Mesothelial cell of epicardium (in vitro differentiated cells): ENCODE data around the gene NRL. TPM values are rescaled to one million over a fixed set of nuclear protein-coding genes. Genes with fewer than 3 reads are reported as not detected.
"Not testable (repeated sequence)": the region's sequence is repeated elsewhere in the genome, so short reads cannot be mapped to it uniquely, and the experiment has no call there.

Experiments
- DNase-seq, 2 experiments: peaks; one replicate each; pipeline ENCODE4 v3.0.0; 2021; ENCODE audit warnings: low spot score in 2 of 2; ENCODE audit not compliant: unreplicated experiment in 2 of 2
- H3K27ac Mint-ChIP-seq: 2 replicates; pipeline ENCODE4 v1.8.0; 2021; ENCODE audit warnings: mixed read lengths
- H3K27me3 Mint-ChIP-seq: 2 replicates; pipeline ENCODE4 v1.8.0; 2021; ENCODE audit warnings: low read depth, mixed read lengths
- H3K36me3 Mint-ChIP-seq: 2 replicates; pipeline ENCODE4 v1.8.0; 2021; ENCODE audit warnings: mixed read lengths
- H3K4me1 Mint-ChIP-seq: 2 replicates; pipeline ENCODE4 v1.8.0; 2021; ENCODE audit warnings: mixed read lengths
- H3K4me3 Mint-ChIP-seq: 2 replicates; pipeline ENCODE4 v1.8.0; 2021; ENCODE audit warnings: mild to moderate bottlenecking, moderate library complexity, mixed read lengths
- H3K9me3 Mint-ChIP-seq: 2 replicates; pipeline ENCODE4 v1.8.0; 2021; ENCODE audit warnings: mixed read lengths
- total RNA-seq: library from RNA; stranded (reverse); gene quantifications from 3 replicates; pipeline ENCODE4 v1.2.1, GENCODE V29; 2021
- TF ChIP-seq, protein P1 (sequence below): fragments of 200-600 bp; sonication (generic); IDR thresholded peaks from one replicate; pipeline ENCODE4 v1.5.0; 2021; ENCODE audit warnings: antibody characterized with exemption; ENCODE audit not compliant: unreplicated experiment

Gene NRL
- total RNA-seq, 1 donor from 2014 or later: 2.0 TPM

DNA sequence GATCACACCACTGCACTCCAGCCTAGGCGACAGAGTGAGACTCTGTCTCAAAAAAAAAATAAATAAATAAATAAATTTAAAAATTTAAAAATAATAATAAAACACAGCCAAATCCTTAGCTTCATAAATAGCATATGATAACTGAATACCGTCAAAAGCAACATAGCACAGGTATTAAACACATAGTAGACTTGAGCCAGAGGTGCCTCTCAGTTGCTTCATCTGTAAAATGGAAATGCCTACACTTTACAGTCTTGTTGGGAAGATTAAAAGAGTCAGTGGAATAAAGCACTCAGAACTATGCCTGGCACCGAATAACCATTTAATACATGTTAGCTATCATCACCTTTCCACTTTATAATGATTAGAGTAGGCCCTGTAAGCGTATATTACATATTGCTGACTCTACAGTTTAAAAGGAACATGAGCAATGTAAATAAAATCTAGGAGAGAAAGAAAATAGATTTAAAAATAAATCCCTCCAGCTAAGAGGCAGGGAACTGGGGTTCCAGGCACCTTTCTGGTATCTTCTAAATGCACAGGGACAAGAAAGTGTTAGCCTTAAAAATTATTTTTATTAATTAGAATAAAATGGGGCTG, 8.0 kb downstream of the NRL start:
- Mint-ChIP-seq H3K4me3 (no peak overlapping the region), H3K27me3 (no peaks in the 10 kb centered on the region), H3K9me3 (peaks cover 8% of the 10 kb centered on the region), H3K4me1 (peaks cover 2% of the 10 kb centered on the region), H3K27ac (no peak overlapping the region), H3K36me3 (peaks cover 19% of the 10 kb centered on the region)
- TF ChIP-seq, protein P1, sequence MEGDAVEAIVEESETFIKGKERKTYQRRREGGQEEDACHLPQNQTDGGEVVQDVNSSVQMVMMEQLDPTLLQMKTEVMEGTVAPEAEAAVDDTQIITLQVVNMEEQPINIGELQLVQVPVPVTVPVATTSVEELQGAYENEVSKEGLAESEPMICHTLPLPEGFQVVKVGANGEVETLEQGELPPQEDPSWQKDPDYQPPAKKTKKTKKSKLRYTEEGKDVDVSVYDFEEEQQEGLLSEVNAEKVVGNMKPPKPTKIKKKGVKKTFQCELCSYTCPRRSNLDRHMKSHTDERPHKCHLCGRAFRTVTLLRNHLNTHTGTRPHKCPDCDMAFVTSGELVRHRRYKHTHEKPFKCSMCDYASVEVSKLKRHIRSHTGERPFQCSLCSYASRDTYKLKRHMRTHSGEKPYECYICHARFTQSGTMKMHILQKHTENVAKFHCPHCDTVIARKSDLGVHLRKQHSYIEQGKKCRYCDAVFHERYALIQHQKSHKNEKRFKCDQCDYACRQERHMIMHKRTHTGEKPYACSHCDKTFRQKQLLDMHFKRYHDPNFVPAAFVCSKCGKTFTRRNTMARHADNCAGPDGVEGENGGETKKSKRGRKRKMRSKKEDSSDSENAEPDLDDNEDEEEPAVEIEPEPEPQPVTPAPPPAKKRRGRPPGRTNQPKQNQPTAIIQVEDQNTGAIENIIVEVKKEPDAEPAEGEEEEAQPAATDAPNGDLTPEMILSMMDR: no peak
- DNase-seq: no peak

DNA sequence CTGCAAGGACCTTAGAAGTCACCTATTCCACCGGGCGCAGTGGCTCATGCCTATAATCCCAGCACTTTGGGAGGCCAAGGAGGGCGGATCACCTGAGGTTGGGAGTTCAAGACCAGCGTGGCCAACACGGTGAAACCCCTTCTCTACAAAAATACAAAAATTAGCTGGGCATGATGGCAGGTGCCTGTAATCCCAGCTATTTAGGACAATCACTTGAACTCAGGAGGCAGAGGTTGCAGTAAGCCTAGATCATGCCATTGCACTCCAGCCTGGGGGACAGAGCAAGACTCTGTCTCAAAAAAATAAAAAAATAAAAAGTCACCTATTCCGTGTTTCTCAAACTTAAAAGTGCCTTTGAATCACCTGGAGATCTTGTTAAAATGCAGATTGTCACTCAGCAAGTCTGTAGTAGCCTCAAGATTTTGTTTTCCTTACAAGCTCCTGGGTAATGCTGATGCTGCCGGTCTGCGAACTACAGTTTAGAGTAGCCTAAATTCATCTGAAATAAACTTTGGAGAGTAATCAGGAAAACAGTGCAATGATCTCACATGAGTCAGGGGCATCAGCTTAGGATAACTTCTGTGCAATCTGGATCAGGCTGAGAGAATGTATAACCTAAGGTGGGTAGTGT, 9.0 kb downstream of the NRL start:
- H3K4me1 Mint-ChIP-seq, H3K4me3 Mint-ChIP-seq, H3K27ac Mint-ChIP-seq, DNase-seq, H3K27me3 Mint-ChIP-seq, H3K9me3 Mint-ChIP-seq: not testable (repeated sequence)
- H3K36me3 Mint-ChIP-seq: peaks cover 19% of the 10 kb centered on the region

DNA sequence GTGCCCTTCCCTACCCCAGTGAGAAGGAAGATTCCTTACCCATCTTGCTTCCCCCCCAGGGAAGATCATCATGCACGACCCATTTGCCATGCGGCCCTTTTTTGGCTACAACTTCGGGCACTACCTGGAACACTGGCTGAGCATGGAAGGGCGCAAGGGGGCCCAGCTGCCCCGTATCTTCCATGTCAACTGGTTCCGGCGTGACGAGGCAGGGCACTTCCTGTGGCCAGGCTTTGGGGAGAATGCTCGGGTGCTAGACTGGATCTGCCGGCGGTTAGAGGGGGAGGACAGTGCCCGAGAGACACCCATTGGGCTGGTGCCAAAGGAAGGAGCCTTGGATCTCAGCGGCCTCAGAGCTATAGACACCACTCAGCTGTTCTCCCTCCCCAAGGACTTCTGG, 11.3 kb downstream of the NRL start:
- Mint-ChIP-seq H3K9me3 (peaks cover 8% of the 10 kb centered on the region), H3K4me1 (no peaks in the 10 kb centered on the region), H3K27me3 (no peaks in the 10 kb centered on the region), H3K36me3 (peaks cover 19% of the 10 kb centered on the region), H3K27ac (no peak overlapping the region), H3K4me3 (no peak overlapping the region)
- TF ChIP-seq, protein P1: no peak
- no peak for DNase-seq

DNA sequence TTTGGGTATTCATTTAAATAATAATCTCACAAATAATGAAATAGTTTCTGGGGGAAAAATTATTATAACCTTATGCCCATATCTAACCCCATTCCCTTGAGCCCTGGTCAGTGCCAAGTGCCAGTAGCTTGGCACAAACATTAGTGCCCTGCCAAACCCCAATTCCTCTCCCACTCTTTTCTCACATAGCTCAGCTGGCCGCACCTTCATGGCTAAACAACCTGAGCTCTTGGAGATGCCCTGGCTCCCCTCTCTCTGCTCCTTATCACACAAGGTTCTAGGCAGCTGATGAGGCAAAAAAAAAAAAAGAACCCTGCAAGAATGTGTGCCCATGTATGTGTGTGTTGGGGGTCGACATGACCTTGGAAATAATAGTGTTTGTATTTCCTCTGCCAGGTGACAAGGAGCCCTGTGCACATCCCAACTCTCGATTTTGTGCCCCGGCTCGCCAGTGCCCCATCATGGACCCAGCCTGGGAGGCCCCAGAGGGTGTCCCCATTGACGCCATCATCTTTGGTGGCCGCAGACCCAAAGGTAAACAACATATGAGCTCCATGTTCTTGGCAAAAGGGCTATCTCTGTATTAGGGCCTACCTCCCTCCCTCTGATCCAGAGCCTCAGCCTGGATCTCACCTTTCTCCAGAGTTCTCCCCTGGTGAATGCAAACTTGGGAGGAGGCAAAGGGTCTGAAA, 12.2 kb downstream of the NRL start:
- Mint-ChIP-seq H3K27me3 (no peaks in the 10 kb centered on the region), H3K27ac (no peak overlapping the region), H3K36me3 (peaks cover 19% of the 10 kb centered on the region), H3K9me3 (peaks cover 8% of the 10 kb centered on the region), H3K4me1 (no peaks in the 10 kb centered on the region), H3K4me3 (no peak overlapping the region)
- TF ChIP-seq, protein P1: no peak
- no peak for DNase-seq

DNA sequence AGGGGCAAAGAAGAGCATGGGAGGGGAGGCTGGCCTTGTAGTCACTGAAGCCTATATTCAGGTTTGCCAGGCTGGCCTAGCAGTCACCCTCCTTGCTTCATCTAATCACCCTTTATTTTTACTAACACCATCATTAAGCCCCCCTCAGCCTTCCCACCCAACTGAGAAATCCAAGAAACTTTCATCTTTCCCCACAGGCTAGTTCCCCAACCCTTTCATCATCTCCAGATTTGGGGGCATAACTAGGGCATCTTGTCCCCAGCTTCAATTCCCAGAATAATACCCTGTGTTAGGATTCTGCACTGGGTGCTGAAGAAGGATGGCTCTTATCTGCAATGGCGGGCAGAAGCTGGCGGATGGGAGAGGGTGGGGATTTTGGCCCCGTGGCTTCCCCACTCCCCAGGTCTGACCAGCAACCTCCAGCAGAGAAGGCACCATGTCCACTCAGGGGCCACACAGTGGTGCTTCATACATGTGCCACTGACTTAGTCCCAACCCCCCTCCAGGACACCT, 13.7 kb downstream of the NRL start:
- Mint-ChIP-seq H3K36me3 (peaks cover 19% of the 10 kb centered on the region), H3K4me3 (no peak overlapping the region), H3K27me3 (no peaks in the 10 kb centered on the region), H3K27ac (no peak overlapping the region), H3K9me3 (peaks cover 8% of the 10 kb centered on the region), H3K4me1 (no peaks in the 10 kb centered on the region)
- TF ChIP-seq, protein P1: no peak
- DNase-seq: no peak
